GM18951 (cell line): ENCODE results near the gene FOLR1.
A peak's percentile ranks its signal among the peaks of the same experiment; 100 is the strongest.
"Not testable (repeated sequence)": the region's sequence is repeated elsewhere in the genome, so short reads cannot be mapped to it uniquely, and the experiment has no call there.

Experiments
- POLR2A ChIP-seq: IDR thresholded peaks from 4 replicates; pipeline ENCODE4 v1.6.1; 2011; ENCODE audit warnings: mild to moderate bottlenecking; ENCODE audit not compliant: insufficient read length, insufficient read depth; ENCODE audit errors: extremely low read depth
- in situ Hi-C: fragments of 300-500 bp; cut with MboI; formaldehyde crosslinking; loops from one replicate; pipeline ENCODE4 v1.12.0; 2022; ENCODE audit warnings: low sequenced_read_pairs, mixed read lengths, inconsistent platforms; ENCODE audit not compliant: unreplicated experiment

Gene FOLR1

DNA sequence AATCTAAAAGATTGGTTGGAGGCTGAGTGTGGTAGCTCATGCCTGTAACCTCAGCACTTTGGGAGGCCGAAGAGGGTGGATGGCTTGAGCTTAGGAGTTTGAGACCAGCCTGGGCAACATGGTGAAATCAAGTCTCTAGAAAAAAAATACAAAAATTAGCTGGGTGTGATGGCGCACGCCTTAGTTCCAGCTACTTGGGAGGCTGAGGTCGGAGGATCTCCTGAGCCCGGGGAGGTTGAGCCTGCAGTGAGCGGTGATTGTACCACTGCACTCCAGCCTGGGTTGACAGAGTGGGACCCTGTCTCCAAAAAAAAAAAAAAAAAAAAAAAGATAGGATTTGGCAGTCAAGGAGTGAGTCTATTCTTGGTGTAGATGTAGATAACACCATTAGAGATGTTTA lies 10.6 kb downstream of the FOLR1 start:
- in situ Hi-C loops: no loop called here
- TF ChIP-seq POLR2A: no peak

DNA sequence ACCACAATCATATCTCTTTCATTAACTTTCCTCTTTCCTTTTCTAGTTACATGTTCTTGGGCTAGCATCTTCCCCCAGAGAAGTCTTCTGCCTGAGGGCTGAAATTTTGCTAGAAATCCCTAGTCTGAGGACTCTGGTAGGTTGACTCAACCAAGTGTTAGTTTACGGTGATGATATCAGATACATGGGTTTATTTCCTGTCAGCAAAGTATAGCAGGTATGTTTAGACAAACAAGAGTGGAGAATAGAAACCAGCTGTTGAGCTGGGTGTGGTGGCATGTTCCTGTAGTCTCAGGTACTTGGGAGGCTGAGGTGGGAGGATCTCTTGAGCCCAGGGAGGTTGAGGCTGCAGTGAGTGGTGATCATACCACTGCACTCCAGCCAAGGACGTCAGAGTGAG lies 11.2 kb downstream of the FOLR1 start:
- no peak for TF ChIP-seq POLR2A
- in situ Hi-C loops: no loop called here

DNA sequence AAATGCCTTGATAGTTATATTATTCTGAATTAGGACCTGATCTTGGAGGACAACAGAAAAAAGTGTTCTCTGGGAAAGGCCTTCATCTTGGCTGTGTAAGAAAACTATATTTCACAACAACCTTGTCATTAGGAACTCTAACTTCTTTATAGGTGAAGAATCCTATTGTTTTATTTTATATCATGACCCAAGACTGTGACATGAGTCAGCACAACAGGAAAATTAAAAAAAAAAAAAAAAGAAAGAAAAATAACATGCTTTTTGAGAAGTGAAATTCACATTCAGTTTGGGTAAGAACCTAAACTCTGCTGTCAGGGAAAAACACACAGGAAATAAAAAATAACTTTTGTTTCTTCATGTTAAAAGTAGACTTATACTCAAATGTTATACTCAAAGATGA lies 12.9 kb downstream of the FOLR1 start:
- in situ Hi-C loops: no loop called here
- no peak for TF ChIP-seq POLR2A

DNA sequence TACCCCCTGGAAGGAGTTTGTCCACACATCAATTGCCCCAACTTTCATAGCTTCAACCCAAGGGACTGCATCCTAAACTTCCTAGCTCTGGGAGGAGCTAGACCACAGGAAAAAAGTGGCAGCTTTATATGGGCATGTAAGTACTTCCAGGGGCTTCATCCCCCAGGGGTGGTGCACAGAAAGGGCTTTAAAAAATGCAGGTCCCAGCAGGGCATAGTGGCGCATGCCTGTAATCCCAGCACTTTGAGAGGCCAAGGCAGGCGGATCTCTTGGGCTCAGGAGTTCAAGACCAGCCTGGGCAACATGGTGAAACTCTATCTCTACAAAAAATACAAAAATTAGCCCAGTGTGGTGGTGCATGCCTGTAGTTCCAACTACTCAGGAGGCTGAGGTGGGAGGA lies 14.9 kb downstream of the FOLR1 start:
- in situ Hi-C loops: not testable (repeated sequence)

DNA sequence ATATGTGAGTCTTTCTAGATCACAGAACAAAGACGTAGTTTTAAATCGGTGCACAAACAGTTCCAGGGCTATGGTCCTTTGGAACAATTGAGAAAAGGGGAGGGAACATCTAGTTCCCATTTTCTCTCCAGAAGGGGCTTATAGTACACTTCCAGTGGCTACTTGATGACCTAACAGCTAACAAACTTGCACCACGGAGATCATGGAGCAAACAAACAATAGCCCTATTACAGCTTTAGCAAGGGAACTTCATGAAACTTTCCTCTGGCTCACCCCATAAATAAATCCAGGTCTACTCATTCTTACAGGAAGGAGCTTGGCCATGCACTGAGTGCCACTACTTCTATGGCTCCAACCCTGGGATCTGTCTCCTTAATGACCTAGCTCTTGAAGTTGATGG lies 16.3 kb downstream of the FOLR1 start:
- no peak for TF ChIP-seq POLR2A
- in situ Hi-C loops: no loop called here

DNA sequence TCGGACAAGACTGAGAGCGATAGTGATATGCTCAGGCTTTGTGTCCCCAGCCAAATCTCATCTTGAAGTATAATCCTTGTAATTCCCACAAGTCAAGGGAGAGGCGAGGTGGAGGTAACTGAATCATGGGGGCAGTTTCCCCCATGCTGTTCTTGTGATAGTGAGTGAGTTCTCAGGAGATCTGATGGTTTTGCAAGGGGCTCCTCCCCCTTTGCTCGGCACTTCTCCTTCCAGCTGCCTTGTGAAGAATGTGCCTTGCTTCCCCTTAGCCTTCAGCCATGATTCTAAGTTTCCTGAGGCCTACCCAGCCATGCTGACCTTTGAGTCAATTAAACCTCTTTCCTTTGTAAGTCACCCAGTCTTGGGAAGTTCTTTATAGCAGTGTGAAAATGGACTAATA lies 17.2 kb downstream of the FOLR1 start:
- no peak for TF ChIP-seq POLR2A
- in situ Hi-C loops: no loop called here

DNA sequence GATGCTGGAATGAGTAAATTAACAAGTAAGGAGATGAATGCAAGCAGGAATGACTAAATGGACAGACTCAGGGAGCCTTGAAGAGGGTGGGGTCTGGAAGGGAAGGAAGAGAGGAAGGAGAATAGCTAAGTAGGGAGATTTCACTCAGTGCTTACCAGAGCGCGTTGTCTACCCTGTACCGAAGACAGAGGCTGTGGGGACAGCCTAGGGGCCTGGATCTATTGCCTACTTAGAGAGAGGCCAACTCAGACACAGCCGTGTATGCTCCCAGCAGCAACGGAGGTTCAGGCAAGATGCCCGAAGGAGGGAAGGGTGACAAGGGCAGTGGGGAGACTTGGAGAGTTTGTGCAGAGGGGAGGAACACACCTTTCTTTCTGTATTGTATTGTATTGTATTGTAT lies 24.7 kb downstream of the FOLR1 start, which contains the start of gene FOLR2:
TSS of gene FOLR2 (plus strand) at position 157 of the 400 bp plus-strand sequence. CDS start 1,791 bp downstream, outside the sequence.
- in situ Hi-C loops: no loop called here
- no peak for TF ChIP-seq POLR2A

DNA sequence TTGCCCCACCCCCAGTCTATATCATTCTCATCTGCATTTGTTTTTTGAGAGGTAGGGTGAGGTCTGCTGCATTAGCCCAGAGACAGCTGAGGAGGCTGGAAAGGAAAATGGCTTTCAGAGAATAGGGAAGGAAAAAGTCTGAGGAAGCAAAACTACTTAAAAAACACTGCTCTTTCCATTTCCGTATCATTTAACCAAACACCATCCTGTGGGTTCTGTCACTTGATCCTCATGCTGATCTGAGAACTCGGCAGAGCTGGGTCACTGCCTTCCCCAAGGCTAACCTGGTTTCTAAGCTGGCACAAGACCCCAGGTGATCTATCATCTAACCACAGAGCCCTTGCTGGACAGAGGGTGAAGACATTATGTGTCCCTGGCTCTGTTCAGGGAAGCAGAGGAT lies 25.9 kb downstream of the FOLR1 start:
- TF ChIP-seq POLR2A: no peak
- in situ Hi-C loops: no loop called here

DNA sequence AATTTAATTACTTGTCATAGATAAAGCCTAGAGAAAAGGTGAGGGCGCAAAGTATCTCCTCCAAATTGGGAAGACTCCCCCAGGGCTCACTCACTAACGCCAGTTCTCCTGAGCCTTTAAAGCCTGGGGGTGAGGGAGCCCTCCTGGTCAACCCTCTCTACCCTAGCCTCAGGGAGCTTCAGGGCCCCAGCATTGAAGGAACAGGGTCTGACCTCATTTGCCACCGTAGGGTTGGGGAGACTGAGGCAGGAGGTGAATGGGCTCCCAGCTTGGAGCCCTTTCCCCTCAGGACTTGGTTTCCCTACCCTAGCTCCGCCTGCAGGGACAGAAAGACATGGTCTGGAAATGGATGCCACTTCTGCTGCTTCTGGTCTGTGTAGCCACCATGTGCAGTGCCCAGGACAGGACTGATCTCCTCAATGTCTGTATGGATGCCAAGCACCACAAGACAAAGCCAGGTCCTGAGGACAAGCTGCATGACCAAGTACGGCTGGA lies 26.4 kb downstream of the FOLR1 start:
- in situ Hi-C loops: no loop called here
- TF ChIP-seq POLR2A: no peak

DNA sequence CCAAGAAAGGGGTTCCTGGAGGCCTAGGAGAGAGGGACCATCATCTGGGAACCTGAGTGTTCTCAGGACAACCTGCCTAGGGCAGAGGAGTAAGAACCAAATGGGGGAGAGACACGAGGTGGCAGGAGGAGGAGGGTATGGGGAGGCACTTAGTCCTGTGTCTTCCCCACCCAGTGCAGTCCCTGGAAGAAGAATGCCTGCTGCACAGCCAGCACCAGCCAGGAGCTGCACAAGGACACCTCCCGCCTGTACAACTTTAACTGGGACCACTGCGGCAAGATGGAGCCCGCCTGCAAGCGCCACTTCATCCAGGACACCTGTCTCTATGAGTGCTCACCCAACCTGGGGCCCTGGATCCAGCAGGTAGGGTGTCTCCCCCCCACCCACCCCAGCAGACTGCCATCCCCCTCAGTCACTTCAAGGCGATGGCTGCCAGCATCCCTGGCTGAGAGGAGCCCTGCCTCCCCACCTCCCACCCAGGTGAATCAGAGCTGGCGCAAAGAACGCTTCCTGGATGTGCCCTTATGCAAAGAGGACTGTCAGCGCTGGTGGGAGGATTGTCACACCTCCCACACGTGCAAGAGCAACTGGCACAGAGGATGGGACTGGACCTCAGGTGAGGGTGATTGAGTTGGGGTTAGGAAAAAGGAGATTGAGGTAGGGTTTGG lies 28.9 kb downstream of the FOLR1 start:
- in situ Hi-C loops: no loop called here
- no peak for TF ChIP-seq POLR2A

DNA sequence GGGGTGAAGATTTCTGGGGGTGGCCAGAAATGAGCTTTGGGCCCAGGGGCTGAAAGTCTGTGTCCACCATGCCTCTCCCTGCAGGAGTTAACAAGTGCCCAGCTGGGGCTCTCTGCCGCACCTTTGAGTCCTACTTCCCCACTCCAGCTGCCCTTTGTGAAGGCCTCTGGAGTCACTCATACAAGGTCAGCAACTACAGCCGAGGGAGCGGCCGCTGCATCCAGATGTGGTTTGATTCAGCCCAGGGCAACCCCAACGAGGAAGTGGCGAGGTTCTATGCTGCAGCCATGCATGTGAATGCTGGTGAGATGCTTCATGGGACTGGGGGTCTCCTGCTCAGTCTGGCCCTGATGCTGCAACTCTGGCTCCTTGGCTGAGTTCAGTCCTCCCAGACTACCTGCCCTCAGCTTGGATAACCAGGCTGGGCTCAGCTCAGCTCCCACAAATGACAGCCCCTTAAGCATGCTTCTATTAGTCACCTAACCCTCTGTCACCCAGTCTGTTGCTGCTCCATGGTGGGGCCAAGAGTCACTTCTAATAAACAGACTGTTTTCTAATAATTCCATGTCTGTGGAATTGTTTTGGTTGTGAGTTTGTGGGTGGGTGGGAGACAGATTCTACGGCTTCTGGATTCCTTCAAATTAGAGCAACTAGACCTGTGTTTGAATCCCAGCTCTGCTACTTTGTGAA lies 29.6 kb downstream of the FOLR1 start:
- in situ Hi-C loops: no loop called here
- no peak for TF ChIP-seq POLR2A

DNA sequence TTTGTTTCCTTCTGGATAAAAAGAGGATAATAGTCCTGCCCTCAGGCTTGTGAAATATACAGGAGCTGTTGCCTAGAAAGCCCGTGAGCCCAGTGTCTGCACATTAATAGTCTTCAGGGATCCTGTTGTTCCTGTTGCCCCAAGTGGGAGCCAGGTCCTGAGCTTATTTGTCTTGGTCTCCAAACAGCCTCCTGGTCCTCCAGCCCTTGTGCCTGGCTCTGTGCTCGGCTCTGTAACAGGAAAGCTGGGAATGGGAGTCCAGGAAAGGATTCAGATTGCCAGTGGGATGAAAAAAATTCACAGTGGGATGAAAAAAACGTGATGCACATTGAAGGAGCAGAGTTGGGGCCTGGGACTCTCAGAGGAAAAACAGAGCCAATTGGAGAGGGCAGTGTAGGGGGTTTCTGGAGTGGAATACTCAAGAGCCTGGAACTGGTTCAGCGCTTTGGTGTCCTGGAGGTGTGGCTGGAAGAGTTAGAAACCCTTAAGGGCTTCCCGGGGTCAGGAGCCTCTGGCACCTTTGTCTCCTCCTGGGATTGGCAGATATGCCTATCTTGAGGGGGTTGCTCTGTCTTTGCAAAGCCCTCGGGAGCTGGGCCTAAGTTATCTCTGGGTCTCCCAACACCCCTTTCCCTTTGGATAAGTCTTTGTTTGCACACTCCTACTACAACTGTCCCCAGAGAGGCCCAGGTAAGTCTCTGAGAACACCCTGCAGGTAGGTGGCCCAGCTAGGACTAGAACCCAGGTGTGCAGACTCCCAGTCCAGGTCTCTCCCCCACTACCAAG lies 30.4 kb downstream of the FOLR1 start:
- in situ Hi-C loops: no loop called here
- TF ChIP-seq POLR2A: no peak

DNA sequence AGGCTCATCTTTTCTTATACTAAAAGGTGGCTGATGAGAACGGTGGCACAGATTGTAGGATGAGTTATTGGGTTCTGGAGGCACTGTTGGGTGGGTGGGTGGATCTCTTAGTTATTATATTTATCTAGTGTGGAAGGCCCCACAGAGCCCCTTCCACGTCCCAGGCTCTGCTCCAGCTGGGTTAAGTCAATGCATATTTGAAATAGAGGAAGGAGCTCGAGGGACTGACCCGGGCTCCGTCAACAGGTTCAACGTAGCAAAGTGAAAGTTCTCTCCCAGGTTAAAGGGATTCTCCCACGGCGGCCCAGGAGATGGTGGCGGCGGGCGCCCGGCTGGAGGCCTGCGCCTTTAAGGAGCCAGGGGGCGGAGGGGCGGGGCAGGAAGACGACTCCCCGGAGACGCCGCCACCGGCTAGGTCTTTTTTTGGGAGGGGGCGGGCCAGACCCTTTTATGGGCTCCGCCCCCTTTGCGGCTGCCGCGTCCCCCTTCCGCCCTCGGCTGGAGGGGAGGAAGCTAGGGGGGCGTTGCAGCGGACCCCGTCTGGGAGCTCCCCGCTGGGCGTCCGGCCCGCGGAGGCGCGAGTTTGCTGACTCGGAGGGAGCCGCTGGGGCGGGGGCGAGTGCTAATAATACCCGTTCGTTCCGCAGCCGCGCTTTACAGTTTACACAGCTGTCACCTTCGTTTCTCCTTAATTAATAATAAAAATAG lies 31.1 kb downstream of the FOLR1 start:
- in situ Hi-C loops: no loop called here
- peak; percentile 65 for TF ChIP-seq POLR2A
